NCI-H510A treated with DMSO at 0.1 percent for 48 hours (cell line): ENCODE results near the gene ITGA7.

Source experiments
- DNase-seq: peaks from one replicate; lab custom pipeline; 2025; lab: John Stamatoyannopoulos, UW

Gene ITGA7

DNA sequence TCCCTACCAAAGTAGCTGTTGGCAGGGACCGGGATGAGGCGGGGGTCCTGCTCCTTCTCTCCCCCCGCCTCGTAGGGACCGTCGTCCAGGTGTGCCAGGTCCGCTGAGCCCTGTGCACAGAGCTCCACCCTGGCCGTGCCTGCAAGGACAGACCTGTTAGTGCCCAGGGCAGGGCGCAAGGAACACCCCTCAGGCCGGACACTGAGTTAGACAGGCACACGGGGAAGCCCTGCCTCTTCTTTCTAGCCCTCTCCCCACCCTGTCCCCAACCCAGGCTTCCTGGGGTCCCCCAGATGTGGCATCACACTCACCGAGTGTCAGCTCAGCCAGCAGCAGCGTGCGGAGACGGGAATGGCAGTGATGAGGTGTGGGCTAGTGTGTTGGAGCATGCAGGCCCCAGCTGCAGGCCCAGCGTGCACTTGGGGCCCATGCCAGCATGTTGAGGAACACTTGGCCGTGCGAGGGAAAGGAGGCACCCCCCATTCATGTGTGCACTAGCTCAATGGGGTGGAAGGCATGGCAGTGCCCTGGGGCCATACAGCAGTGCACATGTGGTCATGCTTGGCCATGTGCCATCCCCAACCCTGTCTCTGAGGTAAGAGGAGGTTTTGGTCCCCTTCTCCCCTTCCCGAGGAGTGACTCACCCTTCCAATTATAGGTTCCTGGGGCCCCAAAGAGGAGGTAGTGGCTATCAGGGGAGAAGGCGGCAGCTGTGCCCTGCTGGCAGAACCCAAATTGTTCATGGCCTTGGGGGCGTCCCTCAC, 7.3 kb downstream of the ITGA7 start:
- DNase-seq = no peak

DNA sequence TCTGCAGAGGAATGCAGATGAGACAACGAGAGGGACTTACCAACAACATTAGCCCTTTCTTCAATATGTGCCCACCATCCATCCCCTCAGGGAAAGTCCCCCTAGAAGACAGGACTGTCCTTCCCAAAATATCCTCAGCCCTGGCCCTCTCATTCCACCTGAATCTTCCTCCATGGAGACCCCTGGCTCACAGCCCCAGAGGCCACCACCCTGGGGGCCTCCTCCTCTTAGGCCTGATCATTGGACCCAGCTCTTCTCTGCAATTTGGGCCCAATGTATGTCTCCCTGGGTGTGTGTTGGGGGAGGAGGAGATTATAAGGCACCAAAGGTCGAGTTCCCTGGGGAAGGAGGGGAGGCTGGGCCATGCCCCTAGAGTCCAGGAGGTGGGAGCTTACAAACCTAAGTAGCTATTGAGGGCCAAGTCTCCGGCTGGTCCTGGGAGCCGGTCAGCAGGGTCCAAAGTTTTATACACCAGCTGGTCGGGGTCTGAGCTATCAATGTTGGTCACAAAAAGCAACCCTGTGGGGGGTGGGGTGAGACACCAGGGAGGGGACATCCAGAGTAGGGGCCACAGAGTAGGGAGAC, 8.1 kb downstream of the ITGA7 start:
- no peak for DNase-seq

DNA sequence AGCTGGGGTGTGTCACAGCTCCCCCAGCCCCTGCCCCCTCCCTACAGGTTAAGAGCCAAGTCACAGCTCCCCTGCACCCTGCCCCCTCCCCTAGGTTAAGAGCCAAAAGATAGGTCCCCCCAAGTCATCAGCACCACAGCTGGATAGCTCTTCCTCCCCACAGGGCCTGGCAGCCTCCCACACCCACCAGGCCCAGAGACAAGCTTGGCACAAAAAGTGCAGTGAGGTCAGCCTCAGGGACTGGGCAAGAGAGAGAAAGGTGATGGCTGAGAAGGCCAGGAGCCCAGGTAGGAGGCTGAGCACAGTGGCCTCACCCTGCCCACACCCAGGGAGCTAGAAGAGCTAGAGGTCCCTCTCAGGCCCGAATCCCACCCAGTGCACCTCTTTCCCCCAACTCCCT, 8.7 kb downstream of the ITGA7 start:
- no peak for DNase-seq

DNA sequence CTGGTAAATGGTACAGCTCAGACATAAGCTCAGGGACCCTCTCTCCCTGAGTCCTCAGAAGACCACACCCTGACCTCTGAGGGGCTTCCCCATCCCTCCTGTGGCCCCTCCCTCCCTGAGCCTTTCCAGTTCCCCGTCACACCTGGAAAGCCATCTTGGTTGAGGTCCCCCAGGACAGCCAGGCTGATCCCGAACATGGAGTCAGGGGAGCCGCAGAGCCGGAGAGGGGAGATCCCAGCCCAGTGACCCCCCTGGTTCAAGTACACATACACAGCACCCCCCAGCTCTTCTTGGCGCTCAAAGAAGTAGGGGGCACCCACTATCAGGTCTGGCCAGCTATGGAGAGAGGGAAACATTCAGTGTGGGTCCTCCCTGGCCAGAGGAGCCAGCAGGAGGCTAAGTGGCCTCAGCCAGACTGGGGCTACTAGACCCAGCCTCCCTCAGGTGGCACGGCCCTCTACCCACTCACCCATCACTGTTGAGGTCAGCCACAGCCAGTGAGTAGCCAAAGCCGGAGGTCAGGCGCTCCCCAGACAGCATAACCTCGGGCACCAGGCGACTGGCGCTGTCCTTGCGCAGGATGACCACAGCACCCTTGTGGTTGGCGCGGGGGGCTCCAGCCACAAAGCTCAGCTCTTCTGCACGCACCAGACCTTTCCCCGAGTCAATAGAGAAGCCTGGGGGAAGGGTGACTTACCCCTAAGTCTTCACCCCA, 9.3 kb downstream of the ITGA7 start:
- DNase-seq = no peak

DNA sequence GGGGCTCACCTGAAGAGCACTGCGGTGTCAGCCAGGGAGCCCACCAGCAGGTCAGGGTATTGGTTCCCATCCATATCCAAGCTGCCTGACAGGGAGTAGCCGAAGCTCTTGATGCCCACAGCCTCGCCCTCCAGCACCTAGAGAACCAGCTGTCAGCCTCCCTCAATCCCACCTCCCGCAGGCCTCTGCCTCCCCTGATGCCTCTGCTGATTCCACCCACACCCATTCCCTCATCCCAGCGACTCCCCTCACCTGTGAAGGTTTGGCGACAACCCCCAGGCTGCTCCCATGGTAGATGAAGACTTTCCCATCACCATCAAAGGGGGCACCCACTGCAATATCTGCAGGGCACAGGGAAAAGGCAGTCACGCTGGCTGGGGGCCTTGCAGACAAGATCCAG, 10.0 kb downstream of the ITGA7 start:
- no peak for DNase-seq

DNA sequence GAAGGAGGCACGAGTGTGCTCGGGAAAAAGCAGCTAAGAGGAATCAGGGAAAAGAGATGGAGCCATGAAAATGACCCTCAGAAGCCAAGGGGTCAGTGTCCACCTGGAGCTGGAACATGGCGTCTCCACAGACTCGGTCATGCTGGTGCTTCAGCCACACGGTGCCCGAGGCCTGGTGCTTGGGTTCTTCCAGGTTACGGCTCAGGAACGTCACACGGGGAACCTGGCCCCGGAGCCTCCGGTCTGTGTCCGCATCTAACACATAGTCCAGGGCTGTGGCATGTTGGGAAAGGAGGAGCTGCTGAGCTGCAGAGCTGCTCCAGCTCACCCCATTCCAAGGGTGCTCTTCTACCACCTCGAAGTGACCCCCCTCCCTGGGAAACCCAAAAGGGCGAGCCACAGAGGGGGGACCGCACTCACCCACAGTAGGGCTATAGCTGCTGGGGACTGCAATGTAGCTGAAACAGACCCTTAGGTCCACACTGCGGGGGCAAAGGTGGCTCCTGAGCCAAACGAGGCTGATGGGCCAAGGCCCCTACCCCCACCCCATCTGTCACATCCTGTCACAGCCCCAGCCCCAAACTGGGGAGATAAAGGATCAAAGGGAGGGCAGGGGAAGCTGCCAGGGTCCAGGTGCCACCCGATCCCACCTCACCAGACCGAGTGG, 10.8 kb downstream of the ITGA7 start:
- no peak for DNase-seq

DNA sequence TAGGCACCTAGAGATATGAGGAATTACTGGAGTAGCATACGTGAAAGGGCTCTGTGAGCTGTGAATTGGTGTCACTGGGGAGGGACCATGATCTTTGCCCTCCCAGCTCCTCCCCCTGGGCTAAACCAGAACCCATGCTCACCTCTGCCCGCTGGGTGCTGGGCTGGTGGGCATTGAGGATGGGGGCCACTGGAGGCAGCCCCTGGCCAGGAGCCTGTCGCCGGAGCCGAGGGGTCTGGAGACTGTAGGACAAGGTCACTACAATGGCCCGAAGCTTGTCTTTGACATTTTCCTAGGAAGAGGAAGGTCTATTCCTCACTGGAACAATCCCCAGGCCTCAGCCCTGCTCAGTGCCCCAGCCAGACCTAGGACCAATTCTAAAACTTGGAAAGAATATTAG, 11.6 kb downstream of the ITGA7 start:
- no peak for DNase-seq

DNA sequence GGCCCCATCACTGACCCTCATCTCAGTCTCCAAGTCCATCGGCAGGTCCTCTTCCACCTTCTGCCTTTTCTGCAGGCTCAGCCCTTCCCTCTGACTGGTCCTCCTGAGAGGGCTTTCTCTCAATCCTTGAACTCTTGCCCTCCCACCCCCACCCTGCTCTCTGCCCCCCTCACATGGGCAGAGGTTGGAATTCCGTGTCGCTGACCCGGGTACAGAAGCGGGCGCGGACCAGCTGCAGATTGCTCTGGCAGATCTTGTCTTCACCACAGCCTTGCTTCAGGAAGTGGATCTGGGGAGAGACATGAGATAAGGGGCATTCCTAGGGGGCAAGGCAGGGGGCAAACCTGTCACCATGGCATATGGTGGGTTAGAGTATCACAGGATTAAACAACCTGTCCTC, 12.4 kb downstream of the ITGA7 start:
- no peak for DNase-seq

DNA sequence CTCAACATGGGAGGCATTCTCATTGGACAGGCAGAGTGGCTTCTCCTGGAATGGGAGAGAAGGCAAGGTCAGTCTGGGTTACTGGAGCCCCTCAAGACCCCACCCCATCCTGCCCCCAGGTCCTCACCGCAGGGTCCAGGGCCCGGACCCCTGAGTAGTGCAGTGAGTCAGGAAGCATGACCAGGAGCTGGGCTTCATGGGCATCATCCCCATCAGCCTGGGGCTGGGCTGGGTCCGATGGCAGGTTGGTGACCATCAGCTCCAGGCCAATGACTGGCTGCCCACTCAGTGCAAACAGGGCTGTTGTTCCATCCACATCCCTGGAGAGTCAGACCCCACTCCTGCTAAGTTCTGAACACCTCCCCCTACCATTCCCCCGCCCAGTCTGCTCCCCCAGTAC, 13.1 kb downstream of the ITGA7 start:
- no peak for DNase-seq

DNA sequence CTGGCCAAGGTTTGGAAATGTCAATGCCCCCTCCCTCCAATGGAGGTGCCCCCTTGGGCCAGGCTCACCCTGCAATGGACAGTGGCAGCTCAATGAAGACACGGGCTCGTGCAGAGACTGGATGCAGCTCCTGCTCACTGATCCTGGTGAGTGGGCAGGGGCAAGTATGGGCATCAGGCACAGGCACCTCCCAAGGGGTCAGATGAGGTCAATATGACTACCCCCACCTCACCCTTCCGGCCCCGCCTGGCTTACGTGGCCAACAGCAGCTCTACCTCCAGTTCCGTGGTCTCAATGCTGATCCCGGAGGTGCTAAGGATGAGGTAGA, 13.6 kb downstream of the ITGA7 start:
- no peak for DNase-seq

DNA sequence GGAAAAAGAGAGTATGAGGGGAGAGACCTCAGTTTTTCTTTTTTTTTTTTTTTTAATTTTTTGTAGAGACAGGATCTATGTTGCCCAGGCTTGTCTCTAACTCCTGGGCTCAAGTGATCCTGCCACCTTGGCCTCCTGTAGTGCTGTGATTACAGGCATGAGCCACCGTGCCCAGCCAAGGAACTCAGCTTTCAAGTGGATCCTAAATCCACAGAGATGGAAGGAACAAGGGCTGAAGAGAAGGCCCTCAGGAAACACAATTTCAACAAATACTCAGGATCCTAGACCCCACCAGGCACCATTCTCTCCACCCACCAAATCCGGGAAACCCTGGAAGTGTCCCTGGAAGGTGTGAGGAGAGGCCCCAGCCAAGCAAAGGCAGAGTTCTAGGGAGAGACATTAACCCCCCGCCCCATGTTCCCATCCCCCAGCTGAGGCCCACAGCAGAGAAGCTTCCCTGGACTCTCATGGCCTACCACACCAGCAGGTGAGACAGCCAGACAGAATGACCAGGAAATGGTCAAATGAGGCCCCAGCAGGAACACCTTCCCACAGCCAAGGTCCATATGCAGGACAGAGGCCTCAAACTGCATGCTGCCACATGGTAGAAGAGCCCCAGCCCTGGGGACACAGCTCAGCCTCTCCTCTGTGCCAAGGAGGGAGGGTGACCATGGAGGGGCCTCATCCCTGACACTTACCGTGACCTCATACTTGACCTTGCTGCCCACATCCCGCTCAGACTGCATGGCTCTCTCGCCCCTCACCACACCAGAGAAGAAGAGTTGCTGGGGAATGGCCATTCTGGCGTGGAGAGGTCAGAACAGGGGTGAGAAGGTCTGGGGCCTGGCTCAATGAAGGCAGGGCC, 14.1 kb downstream of the ITGA7 start:
- DNase-seq = no peak

DNA sequence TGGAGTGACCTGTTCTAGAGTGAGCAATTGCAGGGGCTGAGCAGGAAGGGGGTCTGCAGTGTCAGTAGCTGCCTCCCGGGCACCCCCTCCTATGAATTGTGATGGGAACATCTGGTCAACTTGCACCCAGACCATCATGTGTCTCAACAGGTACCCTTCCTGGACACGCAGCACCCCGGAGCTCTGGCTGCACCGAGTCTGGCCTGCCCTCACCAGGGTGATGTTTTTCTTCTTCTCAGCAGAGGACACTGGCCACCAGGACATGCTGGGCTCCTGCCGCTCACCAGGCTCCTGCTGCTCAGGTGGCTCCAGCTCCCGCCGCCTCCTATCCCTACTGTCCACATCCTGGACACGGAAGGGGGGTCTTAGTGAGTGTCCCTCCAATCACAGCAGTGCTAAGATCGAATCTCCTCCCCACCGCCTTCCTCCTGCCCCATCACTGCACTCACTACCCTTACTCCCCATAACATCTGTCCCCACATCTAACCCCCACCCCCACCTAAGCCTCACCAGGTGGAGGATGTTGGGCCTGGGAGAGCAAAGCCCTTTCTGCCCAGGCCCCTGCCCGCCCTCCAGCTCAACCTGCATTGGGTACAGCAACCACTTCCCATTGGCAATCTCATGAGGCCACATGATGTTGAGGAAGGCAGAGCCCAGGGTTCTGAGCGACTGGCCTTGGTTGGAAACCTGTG, 14.9 kb downstream of the ITGA7 start:
- no peak for DNase-seq

DNA sequence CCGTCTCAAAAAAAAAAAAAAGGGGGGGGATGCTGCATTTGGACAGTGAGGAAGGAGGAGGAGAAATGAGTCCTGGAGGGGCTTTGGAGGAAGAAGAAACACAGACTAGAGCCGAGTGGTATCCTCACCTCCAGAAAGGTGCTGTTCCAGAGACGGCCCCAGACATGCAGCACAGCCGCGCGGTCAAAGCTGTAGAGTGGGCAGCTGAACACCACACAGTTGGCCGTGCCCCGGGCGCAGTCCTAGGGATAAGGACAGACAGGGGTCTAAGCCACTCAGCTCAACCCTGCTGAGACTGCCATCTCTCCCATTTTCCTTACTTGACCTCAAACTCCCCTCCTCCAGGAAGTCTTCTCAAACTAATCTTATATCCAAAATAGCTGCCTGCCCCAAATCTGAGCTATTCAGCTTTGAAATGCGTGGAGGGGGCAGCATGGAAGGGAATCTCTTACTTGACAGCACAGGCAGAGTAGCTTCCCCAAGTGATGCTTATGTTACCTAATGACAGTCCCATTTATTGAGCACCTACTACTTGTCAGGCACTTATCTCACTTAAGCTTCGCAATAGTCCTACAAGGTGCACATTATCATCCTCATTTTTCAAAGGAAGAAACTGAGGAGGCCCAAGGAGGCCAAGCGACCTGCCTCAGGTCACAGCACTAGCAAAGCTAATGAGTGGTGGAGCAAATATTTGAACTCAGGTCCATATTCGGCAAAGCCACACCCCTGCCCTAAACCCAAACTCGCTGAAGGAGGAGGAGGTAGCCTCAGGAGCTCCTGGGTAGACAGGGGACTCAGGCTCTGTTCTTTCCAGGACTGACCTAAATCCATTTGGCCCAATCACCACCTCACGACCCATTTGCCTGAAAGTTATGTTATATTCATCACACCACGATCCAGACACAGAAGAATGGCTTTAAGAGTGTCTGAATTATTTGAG, 18.7 kb downstream of the ITGA7 start:
- DNase-seq = no peak

DNA sequence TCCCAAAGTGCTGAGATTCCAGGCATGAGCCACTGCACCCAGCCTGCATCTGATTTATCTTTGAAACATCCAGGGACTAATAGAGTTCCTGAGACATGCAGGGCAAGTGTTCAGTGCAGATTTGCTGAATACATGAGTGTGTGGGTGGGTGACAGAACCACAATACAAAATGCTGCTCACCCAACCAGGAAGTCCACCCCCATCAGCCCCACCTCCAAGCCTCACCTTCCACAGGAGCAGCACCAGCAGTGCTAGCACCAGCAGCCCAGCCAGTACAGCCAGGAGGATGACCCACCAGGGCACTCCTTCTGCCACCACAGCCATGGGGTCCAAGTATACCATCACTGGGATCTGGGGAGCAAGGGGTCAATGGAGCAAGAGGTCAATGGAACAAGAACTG, 20.0 kb downstream of the ITGA7 start:
- no peak for DNase-seq

DNA sequence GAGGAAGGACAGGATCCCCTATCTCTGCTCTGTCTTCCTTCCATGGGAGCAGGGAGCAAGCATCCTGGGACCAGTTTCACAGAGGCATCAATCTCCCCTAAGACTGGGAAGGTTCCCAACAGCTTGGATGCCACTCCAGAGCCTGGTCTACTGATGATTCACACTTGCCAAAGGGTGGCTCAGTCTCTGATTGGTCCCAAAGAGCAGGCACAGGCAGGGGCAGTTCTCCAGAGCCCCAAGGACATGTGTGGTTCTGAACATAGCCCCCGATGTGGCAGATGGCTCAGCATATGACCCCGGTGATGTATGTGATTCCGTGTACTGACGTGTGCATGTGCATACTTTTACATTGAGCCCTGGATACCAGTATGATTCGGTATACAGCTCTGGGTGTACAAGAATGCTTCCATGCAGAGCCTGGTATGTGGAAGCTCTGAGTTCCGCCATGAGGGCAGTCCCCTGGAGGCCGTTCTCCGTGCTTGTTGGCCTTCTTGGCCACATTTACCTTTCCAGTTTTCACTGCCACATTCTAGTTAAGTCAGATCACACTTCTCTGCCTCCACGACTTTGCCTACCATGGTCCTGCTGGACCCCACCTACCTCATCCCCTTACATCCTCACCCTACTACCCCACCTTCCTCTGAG, 21.2 kb downstream of the ITGA7 start:
- DNase-seq = no peak

DNA sequence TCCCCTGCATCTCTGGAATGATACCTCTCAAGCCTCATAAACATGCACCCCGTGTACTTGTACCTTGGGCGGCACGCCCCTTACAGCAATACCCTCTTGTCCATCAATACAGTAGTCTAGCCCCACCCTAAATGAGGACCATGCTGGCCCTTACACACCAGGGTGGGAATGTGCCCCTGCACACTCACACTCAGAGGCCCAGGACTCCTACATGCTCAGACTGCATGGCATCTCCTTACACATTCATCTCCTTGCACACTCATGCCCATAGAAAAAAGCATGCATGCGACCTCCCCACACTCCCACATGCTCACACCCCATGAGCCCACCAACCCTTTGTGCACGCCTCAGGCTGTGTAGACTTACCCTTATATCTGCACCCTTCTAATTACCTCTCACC, 22.0 kb downstream of the ITGA7 start:
- no peak for DNase-seq

DNA sequence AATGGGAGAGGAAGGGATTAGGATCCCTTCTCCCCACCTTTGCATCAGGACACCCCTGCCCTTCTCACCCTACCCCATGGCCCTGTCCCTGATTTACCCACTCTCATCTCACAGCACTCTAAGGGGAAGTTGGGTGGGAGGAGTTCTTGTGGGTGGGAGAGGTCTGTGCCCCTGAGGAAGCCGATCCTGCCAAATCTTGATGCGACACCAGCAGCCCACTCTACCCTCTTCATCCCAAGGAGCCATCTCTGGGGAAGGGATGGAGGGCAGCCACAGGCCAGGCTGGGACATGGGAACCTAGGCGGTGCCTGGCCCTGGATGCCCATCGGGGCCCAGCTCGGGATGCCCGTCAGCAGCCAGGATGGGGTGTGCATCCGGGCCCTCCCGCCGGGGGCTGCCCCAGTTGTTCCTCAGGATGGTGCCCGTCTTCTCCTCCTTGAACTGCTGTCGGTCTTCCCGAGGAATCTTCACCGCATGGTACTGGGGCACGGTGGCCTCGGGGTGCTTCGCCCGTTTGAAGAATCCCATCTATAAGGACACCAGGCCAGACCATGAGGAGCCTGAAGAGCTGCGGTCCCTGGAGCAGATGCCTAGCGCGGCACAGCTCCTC, 22.8 kb downstream of the ITGA7 start:
- no peak for DNase-seq

DNA sequence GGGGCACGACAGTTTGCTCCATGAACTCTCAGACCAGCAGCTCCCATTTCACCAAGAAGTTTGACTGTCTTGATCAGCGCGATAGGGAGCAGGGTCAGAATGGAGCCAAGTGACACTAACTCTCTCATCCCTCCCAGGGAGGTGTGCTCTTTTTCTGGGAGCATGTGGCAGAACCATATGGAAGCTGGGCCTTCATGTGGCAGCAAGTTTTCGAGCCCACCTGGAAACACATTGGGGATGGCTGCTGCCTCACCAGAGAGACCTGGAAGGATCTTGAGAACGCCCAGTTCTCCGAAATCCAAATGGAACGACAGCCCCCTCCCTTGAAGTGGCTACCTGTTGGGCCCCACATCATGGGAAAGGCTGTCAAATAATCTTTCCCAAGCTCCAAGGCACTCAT, 24.0 kb downstream of the ITGA7 start:
- no peak for DNase-seq

DNA sequence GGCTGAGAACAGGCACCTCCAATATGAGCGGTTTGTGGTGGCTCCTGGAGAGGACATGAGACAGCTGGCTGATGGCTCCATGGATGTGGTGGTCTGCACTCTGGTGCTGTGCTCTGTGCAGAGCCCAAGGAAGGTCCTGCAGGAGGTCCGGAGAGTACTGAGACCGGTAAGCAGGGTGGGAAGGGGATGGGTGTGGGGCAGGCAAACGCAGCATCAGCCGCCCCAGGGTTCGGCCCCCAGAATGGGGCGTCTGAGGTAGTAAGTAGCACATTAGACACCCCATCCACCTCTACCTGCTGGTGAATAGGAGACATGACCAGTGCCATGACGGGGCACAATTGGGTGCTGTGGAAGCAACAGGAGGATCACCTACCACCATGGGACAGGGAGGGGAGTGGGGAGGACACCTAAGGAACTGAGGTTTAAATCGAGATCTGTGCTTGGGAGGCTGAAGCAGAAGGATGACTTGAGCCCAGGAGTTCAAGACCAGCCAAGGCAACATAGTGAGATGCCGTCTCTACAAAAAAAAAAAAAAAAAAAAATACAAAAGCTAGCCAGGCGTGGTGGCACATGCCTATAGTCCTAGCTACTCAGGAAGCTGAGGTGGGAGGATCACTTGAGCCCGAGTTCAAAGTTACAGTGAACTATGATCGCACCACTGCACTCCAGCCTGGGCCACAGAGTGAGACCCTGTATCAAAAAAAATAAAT, 25.5 kb downstream of the ITGA7 start:
- no peak for DNase-seq
